GM15510 (cell line): ENCODE results near the gene SLC17A9.
A peak's percentile ranks its signal among the peaks of the same experiment; 100 is the strongest.

ENCODE experiments used
- POLR2A ChIP-seq: IDR thresholded peaks from 3 replicates; pipeline ENCODE4 v1.6.1; 2011; ENCODE audit warnings: borderline replicate concordance; ENCODE audit not compliant: insufficient read length; ENCODE audit errors: extremely low read depth

SLC17A9 gene

DNA sequence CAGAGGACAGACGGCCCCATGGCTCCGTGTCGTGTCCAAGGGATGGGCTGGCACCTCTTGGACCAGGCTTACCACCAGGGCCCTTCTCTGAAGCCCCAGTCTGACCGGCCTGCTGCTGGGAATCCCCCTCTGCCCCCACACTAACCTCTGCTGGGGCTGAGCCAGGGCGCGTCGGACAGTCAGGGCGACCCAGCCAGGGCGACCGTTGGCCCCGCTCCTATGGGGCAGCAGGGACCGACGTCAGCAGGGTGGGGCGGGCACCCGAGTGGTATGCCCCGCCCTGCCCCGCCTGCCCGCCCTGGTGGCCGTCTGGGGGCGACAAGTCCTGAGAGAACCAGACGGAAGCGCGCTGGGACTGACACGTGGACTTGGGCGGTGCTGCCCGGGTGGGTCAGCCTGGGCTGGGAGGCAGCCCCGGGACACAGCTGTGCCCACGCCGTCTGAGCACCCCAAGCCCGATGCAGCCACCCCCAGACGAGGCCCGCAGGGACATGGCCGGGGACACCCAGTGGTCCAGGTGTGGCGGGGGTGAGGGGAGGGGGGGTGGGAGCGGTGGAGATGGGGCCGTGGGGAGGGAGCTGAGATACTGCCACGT lies at the start of gene SLC17A9:
Gene SLC17A9, plus strand, starts transcription at position 337 of the 595 bp plus-strand sequence. Its CDS starts 122 bp downstream, at position 459.
- peak; percentile 74 for TF ChIP-seq POLR2A

- no peak for TF ChIP-seq POLR2A
Observed at GRCh38 chr20:62902926-62903615, 49.4 kb upstream of the SLC17A9 start.

- no peak for TF ChIP-seq POLR2A
Observed at GRCh38 chr20:62905536-62906117, 46.9 kb upstream of the SLC17A9 start.

DNA sequence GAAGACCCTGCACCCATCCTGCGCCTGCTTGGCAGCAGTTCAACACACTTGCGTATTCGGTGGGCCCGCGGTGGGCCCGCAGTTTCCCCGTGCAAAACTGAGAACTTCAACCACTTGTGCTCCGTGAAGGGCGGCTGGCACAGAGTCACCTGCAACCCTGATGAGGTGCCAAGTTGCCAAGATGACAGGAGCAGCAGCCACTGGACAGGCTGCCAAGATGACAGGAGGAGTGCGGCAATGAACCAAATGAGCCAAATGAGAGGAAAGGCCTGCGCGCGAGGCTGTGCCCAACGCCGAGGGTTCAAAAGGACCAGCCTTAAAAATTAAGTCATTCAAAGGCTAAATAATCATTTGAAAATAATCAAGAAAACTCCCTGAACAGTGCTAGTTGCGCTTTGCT lies 46.3 kb upstream of the SLC17A9 start:
- no peak for TF ChIP-seq POLR2A

DNA sequence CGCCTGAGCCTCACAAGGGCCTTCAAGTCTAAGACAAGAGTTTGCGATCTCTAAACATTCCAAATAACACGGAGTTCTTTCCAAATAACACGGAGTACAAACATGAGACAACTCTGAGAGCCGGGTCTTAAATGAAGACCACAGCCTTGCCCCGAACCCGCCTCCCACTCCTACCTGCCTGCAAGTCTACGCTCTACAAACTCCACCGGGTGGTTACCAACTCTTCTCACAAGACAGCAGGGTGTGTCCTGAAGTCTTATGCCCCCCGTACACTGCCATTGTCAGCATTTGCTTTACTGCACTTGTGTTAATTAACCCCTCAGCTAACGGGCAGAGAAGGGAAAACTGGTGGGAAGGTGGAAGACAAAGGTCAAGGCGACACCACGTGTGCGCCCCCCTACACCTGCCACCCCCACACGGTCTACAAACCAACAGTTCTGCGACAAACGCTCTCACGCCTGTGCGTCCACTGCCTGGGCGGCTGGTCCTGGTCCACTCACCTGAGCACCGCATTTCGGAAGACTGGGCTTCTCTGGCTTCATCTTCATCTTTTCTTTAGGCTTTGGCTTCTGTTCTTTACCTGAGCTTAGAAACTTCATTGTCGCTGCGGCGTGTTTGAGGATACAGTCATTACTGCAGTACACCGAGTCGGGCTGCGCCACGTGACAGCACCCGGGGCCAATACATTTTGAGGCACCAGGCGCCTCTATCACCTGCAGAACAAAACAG lies 45.7 kb upstream of the SLC17A9 start:
- TF ChIP-seq POLR2A = no peak

DNA sequence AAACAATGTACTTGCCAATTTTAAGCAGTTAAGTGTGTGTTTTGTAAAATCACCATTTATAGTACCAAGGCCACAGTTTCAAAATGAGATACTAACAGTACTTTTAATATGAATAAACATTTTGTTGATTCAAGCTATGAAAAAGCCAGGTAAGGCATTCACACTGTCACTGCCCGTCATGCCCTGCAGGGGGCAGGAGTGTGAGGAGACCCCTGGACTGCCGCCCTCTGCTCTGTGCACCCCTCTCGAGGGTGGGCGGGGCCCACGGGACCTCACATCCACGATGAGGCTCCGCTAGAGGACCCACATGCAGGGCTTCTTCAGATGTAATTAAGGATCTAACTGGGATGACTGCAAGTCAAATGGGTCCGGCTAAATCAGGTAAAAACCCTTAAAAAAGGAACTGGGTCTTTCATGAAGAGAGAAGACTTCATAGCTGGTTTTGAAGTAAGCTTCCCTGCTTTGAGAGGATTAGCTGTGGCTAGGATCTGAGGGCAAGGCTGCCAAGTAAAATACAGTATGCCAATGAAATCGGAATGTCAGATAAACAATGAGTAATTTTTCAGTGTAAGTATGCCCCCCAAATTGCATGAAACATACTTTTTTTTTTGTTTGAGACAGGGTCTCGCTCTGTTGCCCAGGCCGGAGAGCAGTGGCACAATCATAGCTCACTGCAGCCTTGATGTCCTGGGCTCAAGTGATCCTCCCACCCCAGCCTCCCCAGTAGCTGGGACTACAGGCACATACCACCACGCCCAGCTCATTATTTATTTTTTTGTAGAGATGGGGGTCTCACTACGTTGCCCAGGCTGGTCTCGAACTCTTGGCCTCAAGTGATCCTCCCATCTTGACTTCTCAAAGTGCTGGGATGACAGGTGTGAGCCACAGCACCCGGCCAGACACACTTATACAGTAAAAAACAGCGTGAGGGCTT lies 44.9 kb upstream of the SLC17A9 start:
- TF ChIP-seq POLR2A = no peak

DNA sequence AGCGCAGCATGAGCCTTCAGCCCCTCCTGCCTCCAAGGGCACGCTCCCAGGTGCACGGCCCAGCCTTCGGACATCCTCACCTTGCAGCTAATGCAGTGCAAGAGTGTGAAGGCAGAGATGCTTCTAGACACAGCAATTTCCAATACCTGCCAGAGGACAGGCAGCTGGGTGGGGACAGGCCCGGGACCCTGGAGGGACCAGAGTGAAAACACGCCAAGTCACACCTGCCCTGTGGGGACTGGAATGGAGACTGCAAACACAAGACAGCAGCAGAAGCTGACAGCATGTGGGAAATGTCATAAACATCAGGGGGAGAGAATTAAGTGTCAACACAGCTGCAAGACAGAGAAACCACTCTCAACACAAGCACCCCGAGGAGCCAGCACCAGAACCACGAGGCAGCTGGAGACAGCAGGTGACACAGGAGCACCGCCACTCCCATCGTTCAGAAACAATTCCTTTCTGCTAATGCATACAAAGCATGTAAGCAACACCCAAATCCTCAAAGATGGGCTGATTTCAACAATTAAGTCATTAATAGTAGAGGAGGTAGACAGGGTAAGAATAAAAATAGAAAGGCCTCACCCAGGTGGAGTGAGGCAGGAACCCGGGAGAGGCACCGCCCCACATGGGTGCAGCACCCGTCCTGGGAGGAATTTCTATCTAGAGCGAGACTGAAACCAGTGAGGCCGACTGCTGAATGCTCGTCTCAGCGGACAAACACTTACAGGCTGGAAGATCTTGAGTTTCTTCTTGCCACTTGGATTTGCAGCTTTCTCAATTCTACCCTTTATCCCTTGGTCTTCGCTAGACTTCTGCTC lies 43.3 kb upstream of the SLC17A9 start:
- no peak for TF ChIP-seq POLR2A

DNA sequence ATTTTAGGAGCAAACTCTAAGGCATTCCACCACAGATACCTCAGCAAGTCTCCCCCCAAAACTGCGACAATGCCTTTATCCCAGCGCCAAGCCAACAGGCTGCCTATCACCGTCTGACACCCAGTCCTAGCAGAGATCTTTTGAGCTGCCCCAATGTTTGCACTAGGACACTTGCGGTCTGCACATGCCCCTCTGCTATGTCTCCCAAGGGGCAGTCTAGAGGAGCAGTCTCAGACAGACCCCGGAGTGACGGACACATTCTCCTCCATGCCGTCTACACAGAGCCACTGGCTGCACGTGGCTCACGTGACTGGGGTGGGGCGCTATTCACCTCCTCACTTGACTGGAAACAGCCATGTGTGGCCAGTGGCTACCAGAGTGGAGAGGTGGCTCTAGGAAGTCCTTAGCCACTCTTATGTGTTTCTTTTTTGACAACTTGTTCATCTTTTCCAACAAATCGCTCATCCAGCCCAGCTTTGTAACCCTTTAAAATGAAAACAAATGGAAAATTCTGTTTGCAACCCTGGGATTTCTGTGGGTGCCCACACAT lies 42.2 kb upstream of the SLC17A9 start:
- TF ChIP-seq POLR2A = no peak

DNA sequence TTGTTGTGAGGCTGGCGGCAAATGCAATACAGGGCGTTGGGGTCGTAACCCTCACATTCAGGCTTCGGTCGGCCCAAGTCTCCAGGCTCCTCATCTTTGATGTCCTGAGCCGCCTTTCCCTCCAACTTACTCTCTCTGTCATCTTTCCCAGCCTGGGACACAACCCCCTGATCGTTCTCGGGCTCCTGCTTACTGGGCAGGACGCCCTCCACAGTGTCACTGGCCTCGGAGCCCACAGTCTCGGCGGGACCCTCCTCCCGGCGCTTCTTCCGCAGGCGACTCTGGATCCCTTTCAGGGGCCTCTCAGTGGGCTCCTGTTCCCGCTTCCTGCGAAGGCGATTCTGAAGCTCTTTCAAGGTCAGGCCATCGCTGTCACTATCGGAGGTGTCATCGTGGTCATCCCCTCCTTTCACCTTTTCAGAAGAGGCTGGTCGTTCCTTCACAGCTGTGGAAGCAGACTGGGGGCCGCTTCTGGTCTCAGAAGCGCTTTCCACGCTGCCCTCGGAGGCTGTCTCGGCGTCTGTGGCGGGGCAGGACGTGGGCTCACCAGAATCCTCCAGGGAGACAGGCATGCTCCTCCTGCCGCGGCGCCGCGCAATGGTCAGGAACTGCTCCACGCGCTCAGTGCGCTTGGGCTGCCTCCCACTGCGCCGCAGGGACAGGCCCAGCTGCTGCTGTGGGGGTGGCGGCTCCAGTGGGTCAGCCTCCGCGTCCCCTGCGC lies 41.6 kb upstream of the SLC17A9 start:
- no peak for TF ChIP-seq POLR2A

DNA sequence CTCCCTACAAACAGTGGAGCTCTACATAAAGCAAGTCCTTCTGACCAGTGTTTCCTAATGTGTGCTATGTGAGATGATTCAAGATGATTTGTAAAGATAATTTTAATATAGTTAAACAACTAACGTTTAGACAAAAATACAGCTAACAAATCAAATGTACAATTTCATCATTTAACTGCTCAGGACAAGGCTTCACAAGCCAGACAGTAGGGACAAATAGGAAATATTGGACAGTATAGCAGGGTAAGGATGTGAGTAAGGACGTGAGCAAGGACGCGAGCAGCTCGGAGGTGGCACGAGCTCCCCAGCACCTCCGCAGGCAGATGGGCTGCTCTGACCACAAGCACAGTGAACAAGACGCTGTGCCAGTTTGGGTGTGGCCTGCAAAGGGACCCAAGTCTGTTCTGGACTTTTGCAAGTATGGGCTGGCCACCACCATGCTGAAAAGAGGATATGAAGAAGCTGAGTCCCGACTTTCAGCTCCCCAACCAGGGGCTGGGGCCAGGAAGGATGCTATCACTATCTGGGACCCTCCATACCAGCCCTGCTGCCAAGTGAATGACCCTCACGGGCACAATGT lies 40.7 kb upstream of the SLC17A9 start:
- no peak for TF ChIP-seq POLR2A

DNA sequence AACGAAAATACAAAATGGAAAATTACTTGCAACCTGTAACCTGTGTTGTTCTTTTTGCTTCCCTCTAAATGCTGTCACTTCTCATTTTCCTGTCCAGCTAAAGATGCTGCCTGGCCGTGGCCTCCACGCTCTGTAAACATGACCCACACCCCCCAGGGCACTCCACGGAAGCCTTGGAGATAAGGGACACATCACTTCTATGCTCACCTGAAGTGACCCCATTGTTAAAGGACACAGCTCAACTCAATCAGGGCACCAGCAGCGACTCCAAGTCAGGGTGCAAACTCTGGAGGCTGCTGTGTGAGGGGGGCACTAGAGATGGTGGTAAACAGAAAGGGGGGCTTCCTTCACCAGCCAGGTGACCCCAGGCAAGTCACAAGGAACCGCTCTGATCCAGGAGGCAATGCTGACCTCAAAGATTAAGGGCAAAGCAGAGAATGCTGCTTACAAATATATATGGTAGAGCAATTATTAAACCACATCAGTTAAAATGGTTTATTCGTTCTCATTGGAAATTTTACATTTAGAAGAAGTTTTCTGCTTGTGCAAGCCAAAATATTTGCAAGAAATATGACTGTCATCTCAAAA lies 39.4 kb upstream of the SLC17A9 start:
- no peak for TF ChIP-seq POLR2A

- TF ChIP-seq POLR2A = no peak
Observed at GRCh38 chr20:62914436-62914835, 38.1 kb upstream of the SLC17A9 start.
